GM19467 (cell line): ENCODE results near the gene RGS19.

Source experiments
- ATAC-seq: cut with Tn5 transposase; IDR thresholded peaks from one replicate; pipeline ENCODE4 v1.9.1; 2021; ENCODE audit warnings: mild to moderate bottlenecking, moderate library complexity; ENCODE audit not compliant: unreplicated experiment

Gene RGS19

GRCh38 chr20:64065062-64065973 is 14.0 kb downstream of the RGS19 start:
- no peak for ATAC-seq

GRCh38 chr20:64064145-64064698 is 15.1 kb downstream of the RGS19 start:
- no peak for ATAC-seq

GRCh38 chr20:64063389-64064144 is 15.8 kb downstream of the RGS19 start:
- ATAC-seq: no peak

GRCh38 chr20:64062596-64063388 is 16.5 kb downstream of the RGS19 start, which contains the start of gene TCEA2:
Gene TCEA2 (plus strand): TSS chr20:64063198. CDS start chr20:64063313, 115 bp downstream.
- ATAC-seq: peak; percentile 81

- ATAC-seq: no peak
These were observed 17.1 kb downstream of the RGS19 start for GRCh38 chr20:64062276-64062595.

- no peak for ATAC-seq
These were observed 20.8 kb downstream of the RGS19 start for GRCh38 chr20:64058536-64058935.

GRCh38 chr20:64057628-64058498 is 21.5 kb downstream of the RGS19 start:
- ATAC-seq: no peak

- no peak for ATAC-seq
These were observed 22.3 kb downstream of the RGS19 start for GRCh38 chr20:64056889-64057627.

GRCh38 chr20:64056639-64056888 is 22.8 kb downstream of the RGS19 start:
- no peak for ATAC-seq

- ATAC-seq: no peak
These were observed 23.3 kb downstream of the RGS19 start for GRCh38 chr20:64055893-64056638.

GRCh38 chr20:64055396-64055892 is 23.9 kb downstream of the RGS19 start:
- ATAC-seq: no peak

GRCh38 chr20:64053841-64054661 is 25.3 kb downstream of the RGS19 start:
- ATAC-seq: no peak

- no peak for ATAC-seq
These were observed 26.1 kb downstream of the RGS19 start for GRCh38 chr20:64052987-64053840.

GRCh38 chr20:64052326-64052722 is 27.0 kb downstream of the RGS19 start:
- no peak for ATAC-seq

GRCh38 chr20:64051561-64052325 is 27.6 kb downstream of the RGS19 start:
- ATAC-seq: no peak

- ATAC-seq: no peak
These were observed 28.3 kb downstream of the RGS19 start for GRCh38 chr20:64051033-64051452.
